Fibroblast of lung (primary cell): ENCODE data around the gene PSAP.

Experiments
- EZH2 ChIP-seq: IDR thresholded peaks from 2 replicates; pipeline ENCODE4 v1.5.1; 2012; ENCODE audit warnings: low read length, control low read depth, mild to moderate bottlenecking; ENCODE audit errors: missing control alignments
- TF ChIP-seq, protein P1 (sequence below), 2 donors: IDR thresholded peaks in 1 of 2; conservative IDR thresholded peaks in 1 of 2; 1 replicate in 1 of 2; 2 replicates in 1 of 2; pipeline ENCODE4 v1.5.1; 2011 to 2012; ENCODE audit warnings: low read length in 2 of 2, control low read depth in 1 of 2, inconsistent platforms in 1 of 2, low read depth in 1 of 2, mild to moderate bottlenecking in 1 of 2

DNA sequence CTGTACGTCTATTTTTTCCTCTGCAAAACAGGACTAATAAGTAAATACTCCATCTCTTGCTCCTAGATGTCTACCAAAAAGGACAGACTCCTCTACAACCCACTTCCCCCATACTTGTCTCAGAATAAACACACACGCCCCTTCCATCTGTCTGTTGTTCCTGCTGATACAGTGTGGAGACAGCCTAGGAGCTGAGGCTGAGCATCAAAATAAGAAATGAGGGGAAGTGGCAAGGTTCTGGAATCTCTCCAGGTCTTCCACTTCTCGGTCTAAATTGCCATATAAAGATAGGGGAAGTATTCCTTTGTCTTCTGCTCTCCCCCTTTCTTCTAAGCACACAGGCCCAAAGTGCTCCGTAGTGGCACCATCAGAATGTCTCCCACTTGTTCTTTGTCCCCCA lies 47.0 kb downstream of the PSAP start:
- TF ChIP-seq, protein P1, sequence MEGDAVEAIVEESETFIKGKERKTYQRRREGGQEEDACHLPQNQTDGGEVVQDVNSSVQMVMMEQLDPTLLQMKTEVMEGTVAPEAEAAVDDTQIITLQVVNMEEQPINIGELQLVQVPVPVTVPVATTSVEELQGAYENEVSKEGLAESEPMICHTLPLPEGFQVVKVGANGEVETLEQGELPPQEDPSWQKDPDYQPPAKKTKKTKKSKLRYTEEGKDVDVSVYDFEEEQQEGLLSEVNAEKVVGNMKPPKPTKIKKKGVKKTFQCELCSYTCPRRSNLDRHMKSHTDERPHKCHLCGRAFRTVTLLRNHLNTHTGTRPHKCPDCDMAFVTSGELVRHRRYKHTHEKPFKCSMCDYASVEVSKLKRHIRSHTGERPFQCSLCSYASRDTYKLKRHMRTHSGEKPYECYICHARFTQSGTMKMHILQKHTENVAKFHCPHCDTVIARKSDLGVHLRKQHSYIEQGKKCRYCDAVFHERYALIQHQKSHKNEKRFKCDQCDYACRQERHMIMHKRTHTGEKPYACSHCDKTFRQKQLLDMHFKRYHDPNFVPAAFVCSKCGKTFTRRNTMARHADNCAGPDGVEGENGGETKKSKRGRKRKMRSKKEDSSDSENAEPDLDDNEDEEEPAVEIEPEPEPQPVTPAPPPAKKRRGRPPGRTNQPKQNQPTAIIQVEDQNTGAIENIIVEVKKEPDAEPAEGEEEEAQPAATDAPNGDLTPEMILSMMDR (conservative IDR thresholded peaks at IDR 0.05 in 1 of 2, IDR thresholded peaks at IDR 0.05 in 1 of 2; ENCODE audit: low read depth in 1 of 2, low read length in 2 of 2): no peak
- no peak for TF ChIP-seq EZH2
